ENCODE data around the gene LAMB1. TPM values are rescaled to one million over a fixed set of nuclear protein-coding genes. Genes with fewer than 3 reads are reported as not detected.

LAMB1 gene
- total and polyA plus RNA-seq, 4 donors, result 95.9 to 285 (median 173) TPM

DNA sequence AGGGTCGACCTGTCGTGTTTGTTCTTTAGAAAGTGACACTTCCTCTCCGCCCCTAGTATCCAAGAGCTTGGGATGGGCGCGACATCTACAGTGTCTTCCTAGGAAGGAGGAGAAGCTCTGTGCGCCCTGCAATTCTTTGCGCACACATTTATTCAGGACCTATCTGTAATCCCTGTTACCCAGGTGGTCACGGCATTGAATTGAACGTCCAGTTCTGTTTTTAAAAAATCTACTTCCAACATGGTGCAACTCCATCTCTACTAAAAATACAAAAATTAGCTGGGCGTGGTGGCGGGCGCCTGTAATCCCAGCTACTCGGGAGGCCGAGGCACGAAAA lies 606 bp upstream of the LAMB1 start:
- TF ChIP-seq, protein P1, sequence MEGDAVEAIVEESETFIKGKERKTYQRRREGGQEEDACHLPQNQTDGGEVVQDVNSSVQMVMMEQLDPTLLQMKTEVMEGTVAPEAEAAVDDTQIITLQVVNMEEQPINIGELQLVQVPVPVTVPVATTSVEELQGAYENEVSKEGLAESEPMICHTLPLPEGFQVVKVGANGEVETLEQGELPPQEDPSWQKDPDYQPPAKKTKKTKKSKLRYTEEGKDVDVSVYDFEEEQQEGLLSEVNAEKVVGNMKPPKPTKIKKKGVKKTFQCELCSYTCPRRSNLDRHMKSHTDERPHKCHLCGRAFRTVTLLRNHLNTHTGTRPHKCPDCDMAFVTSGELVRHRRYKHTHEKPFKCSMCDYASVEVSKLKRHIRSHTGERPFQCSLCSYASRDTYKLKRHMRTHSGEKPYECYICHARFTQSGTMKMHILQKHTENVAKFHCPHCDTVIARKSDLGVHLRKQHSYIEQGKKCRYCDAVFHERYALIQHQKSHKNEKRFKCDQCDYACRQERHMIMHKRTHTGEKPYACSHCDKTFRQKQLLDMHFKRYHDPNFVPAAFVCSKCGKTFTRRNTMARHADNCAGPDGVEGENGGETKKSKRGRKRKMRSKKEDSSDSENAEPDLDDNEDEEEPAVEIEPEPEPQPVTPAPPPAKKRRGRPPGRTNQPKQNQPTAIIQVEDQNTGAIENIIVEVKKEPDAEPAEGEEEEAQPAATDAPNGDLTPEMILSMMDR (IDR thresholded peaks at IDR 0.05; ENCODE audit: control extremely low read depth, extremely low read depth), result no peak
- Histone ChIP-seq H3K4me3 (peak overlapping the region; percentile 54), H3K9me3 (ENCODE audit: control insufficient read depth in 4 of 4, insufficient read depth in 3 of 4, low read length in 3 of 4) (no peaks in the 10 kb centered on the region), H3K4me1 (ENCODE audit: control insufficient read depth in 5 of 5, insufficient read depth in 5 of 5, low read length in 5 of 5) (peaks cover 0 to 57% (median 17%) of the 10 kb centered on the region in 5 donors), H3K9ac (ENCODE audit: insufficient read depth in 1 of 2, low read length in 2 of 2) (peak overlapping the region in 1 of 2 donors; percentile 50), H3K36me3 (ENCODE audit: control insufficient read depth in 4 of 4, insufficient read depth in 4 of 4, low read length in 4 of 4) (peaks cover 0 to 4% (median under 1%) of the 10 kb centered on the region in 4 donors), H3K27ac (ENCODE audit: low read depth in 1 of 2, low read length in 1 of 2) (peak overlapping the region in 1 of 2 donors; percentile 52), H3K27me3 (ENCODE audit: control insufficient read depth in 3 of 3, insufficient read depth in 3 of 3, low read length in 2 of 3) (no peaks in the 10 kb centered on the region)
- DNase-seq, result no peak
- no peak for ATAC-seq (ENCODE audit: insufficient read depth, low FRiP score)
- 21 to 33% methylated on average over 15 of the region's 15 CpGs for WGBS, 2 donors

DNA sequence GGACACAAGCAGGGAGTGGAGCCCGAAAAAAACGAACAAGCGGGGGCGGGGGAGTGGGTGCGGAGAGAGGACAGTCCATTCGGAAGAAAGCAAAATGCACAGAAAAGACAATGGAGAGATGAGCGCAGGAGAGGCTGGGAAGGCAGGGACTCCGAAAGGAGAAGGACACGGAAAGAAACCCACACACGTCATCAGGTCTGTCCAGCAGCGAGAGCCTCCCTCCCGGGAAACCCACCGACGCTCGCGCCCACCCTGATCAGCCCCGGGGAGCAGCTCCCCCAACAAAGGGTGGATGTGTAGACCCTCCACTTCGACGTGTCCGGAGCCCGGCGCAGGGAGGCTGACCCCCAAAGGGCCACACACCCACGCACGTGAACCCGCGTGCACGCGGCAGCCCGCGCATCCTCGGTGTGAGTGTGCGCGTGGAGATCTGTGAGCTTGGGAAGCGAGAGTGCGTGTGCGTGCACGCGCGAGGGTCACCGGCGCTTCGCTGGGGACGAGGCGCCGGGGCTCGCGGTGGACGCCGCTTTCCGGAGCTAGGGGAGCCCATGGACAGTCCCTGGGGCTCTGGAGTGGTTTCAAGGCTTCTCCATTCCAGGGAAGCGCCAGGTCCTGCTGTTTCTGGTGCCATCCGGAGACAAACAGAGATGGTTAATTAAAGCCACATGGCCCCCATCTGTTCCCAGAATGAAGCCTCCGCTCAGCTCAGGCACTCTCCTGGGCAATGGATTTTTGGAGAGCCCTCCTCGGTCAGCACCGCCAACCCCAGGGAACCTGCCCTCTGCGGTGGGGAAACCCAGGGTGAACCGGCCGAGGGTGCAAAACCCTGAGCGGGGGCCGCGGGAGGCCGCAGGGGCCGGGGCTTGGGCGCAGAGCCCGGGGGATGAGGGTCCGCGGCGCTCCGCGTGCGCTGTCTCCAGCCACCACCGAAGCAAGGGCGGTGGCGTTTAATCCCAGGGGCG lies 916 bp downstream of the LAMB1 start:
- Histone ChIP-seq H3K4me1 (ENCODE audit: control insufficient read depth in 5 of 5, insufficient read depth in 5 of 5, low read length in 5 of 5) (peaks cover 0 to 52% (median 17%) of the 10 kb centered on the region in 5 donors), H3K4me3 (peak overlapping the region; percentile 54), H3K9ac (ENCODE audit: insufficient read depth in 1 of 2, low read length in 2 of 2) (peak overlapping the region in 1 of 2 donors; percentile 64), H3K27me3 (ENCODE audit: control insufficient read depth in 3 of 3, insufficient read depth in 3 of 3, low read length in 2 of 3) (no peaks in the 10 kb centered on the region), H3K27ac (ENCODE audit: low read depth in 1 of 2, low read length in 1 of 2) (peak overlapping the region; percentile 68 to 86), H3K9me3 (ENCODE audit: control insufficient read depth in 4 of 4, insufficient read depth in 3 of 4, low read length in 3 of 4) (no peaks in the 10 kb centered on the region), H3K36me3 (ENCODE audit: control insufficient read depth in 4 of 4, insufficient read depth in 4 of 4, low read length in 4 of 4) (peaks cover 0 to 13% (median 3%) of the 10 kb centered on the region in 4 donors)
- DNase-seq (peak; percentile 49 to 60 (median 53)), ATAC-seq (ENCODE audit: insufficient read depth, low FRiP score) (peak; percentile 14)
- 1 to 2% methylated on average over 71 to 75 of the region's 75 CpGs for WGBS, 2 donors
- TF ChIP-seq, protein P1 (IDR thresholded peaks at IDR 0.05; ENCODE audit: control extremely low read depth, extremely low read depth), result no peak

DNA sequence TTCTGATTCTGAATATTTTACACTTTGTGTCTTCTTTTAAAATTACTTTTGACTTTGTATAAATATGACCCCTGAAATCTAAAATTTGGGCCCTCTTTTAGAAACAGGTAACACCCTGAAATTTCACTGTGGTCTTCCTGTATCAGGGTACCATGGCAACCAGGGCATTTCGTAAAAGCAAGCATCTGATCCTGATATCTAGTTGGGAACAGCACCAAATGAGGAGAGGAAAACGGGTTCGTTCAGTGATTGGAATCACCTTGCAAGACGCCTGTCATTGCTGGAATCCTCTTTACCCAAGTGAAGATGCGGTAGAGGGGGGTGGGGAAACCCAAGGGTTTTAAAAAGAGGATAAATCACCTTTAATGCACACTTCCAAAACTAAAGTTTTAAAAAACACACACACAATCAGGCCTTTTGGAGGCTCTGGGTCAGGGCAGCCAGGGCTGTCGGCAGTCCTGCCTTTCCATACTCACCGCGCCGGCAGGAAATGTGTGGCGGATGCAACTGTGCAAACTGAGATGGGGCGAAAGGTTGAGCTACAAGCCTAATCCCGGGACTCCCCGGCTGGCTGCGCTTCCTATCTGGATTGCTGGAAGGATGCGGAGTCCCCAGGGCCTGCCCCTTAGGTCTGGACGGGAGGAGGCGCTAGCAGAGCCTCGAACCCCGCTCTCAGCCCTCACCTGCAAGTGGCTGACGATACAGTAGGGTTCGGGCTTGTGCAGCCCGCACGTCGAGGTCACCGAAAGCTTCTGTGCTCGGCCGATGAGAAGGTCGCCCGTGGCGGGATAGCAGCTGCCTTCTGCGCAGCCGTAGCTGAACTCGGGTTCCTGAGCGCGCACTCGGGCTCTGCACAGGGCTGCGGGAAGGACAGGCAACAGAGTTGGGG lies 1.8 kb downstream of the LAMB1 start:
- no peaks in the 10 kb centered on the region for H3K9me3 ChIP-seq (ENCODE audit: control insufficient read depth in 4 of 4, insufficient read depth in 3 of 4, low read length in 3 of 4)
- ATAC-seq (ENCODE audit: insufficient read depth, low FRiP score), result peak; percentile 9
- peaks cover 0 to 56% (median 17%) of the 10 kb centered on the region in 5 donors for H3K4me1 ChIP-seq (ENCODE audit: control insufficient read depth in 5 of 5, insufficient read depth in 5 of 5, low read length in 5 of 5)
- no peaks in the 10 kb centered on the region for H3K27me3 ChIP-seq (ENCODE audit: control insufficient read depth in 3 of 3, insufficient read depth in 3 of 3, low read length in 2 of 3)
- DNase-seq, result peak; percentile 61 to 73 (median 67)
- peak overlapping the region; percentile 54 for H3K4me3 ChIP-seq
- peak overlapping the region; percentile 45 to 86 for H3K27ac ChIP-seq (ENCODE audit: low read depth in 1 of 2, low read length in 1 of 2)
- peaks cover 0 to 13% (median 3%) of the 10 kb centered on the region in 4 donors for H3K36me3 ChIP-seq (ENCODE audit: control insufficient read depth in 4 of 4, insufficient read depth in 4 of 4, low read length in 4 of 4)
- 16 to 17% methylated on average over 37 of the region's 37 CpGs for WGBS, 2 donors
- H3K9ac ChIP-seq (ENCODE audit: insufficient read depth in 1 of 2, low read length in 2 of 2), result peak overlapping the region in 1 of 2 donors; percentile 64
- TF ChIP-seq, protein P1 (IDR thresholded peaks at IDR 0.05; ENCODE audit: control extremely low read depth, extremely low read depth), result no peak

Measured in lung (tissue), 12 donors.